Keratinocyte (primary cell): ENCODE data around the gene PDE8A.

ENCODE experiments used
- CTCF ChIP-seq, 3 experiments: IDR thresholded peaks in 1 of 3; conservative IDR thresholded peaks in 1 of 3; optimal IDR thresholded peaks in 1 of 3; 2 replicates in 2 of 3; 3 replicates in 1 of 3; pipeline versions ENCODE3 to v1.5.1; 2011; ENCODE audit warnings: low read length in 3 of 3, mild to moderate bottlenecking in 3 of 3, moderate library complexity in 2 of 3, control low read depth in 1 of 3, inconsistent platforms in 1 of 3; ENCODE audit not compliant: insufficient read depth in 2 of 3; ENCODE audit errors: extremely low read depth in 1 of 3
- EZH2 ChIP-seq: IDR thresholded peaks from one replicate; pipeline ENCODE4 v1.6.1; 2012; ENCODE audit warnings: inconsistent platforms, mild to moderate bottlenecking, low read length, moderate library complexity

GRCh38 chr15:84973492-84974460 lies 7.9 kb upstream of the PDE8A start:
- TF ChIP-seq CTCF (optimal IDR thresholded peaks at IDR 0.05 in 1 of 3, IDR thresholded peaks at IDR 0.05 in 1 of 3, conservative IDR thresholded peaks at IDR 0.05 in 1 of 3; ENCODE audit: extremely low read depth in 1 of 3, insufficient read depth in 2 of 3, low read length in 3 of 3) (no peak), EZH2 (no peak)
